Measurements from ENCODE around the gene GLT1D1.

DNA sequence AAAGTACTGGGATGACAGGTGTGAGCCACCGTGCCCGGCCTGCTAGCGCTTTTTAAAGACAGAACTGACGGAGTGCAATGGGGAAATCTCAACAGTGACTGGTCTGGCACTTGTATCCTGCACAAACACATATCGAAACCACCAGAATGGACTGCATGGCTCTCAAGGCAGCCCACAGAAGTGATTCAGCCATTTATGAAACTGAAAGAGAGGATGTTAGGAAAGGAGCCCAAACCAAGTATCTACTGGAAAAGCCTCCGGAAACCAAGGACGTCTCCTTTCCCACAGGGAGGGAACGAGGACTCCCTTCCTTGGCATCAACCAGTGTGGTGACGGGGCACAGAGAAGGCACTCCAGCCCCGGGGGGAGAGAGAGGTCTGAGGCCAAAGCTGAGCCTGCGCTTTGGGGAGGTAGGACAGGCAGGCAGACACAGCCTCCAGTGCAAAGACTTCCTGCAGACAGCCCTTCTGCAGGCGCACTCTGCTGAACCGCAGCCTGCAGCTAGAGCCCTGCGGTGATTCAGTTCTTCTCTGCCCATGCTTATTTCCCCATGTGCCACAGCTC, 46.0 kb upstream of the GLT1D1 start:
- TF ChIP-seq, protein P1, sequence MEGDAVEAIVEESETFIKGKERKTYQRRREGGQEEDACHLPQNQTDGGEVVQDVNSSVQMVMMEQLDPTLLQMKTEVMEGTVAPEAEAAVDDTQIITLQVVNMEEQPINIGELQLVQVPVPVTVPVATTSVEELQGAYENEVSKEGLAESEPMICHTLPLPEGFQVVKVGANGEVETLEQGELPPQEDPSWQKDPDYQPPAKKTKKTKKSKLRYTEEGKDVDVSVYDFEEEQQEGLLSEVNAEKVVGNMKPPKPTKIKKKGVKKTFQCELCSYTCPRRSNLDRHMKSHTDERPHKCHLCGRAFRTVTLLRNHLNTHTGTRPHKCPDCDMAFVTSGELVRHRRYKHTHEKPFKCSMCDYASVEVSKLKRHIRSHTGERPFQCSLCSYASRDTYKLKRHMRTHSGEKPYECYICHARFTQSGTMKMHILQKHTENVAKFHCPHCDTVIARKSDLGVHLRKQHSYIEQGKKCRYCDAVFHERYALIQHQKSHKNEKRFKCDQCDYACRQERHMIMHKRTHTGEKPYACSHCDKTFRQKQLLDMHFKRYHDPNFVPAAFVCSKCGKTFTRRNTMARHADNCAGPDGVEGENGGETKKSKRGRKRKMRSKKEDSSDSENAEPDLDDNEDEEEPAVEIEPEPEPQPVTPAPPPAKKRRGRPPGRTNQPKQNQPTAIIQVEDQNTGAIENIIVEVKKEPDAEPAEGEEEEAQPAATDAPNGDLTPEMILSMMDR (IDR thresholded peaks at IDR 0.05) = no peak
- no peak for TF ChIP-seq POLR2A (IDR thresholded peaks at IDR 0.05)

All from adrenal gland (tissue), 5 donors.